Hair follicle dermal papilla cell (primary cell): ENCODE measurements around the gene PRR14. TPM values are rescaled to one million over a fixed set of nuclear protein-coding genes. Genes with fewer than 3 reads are reported as not detected.

Experiments
- small RNA-seq: library from RNA; depleted of rRNA; stranded (forward); fragments of <200 nt; gene quantifications from one replicate; pipeline ENCODE3, GENCODE V24; 2012
- total RNA-seq: library from RNA; depleted of rRNA; stranded (reverse); fragments of >200 nt; gene quantifications from 2 replicates; pipeline ENCODE4 v1.2.3, GENCODE V29; 2012

PRR14 gene
- 9.4 and 9.7 TPM in 2 replicates for total RNA-seq

DNA sequence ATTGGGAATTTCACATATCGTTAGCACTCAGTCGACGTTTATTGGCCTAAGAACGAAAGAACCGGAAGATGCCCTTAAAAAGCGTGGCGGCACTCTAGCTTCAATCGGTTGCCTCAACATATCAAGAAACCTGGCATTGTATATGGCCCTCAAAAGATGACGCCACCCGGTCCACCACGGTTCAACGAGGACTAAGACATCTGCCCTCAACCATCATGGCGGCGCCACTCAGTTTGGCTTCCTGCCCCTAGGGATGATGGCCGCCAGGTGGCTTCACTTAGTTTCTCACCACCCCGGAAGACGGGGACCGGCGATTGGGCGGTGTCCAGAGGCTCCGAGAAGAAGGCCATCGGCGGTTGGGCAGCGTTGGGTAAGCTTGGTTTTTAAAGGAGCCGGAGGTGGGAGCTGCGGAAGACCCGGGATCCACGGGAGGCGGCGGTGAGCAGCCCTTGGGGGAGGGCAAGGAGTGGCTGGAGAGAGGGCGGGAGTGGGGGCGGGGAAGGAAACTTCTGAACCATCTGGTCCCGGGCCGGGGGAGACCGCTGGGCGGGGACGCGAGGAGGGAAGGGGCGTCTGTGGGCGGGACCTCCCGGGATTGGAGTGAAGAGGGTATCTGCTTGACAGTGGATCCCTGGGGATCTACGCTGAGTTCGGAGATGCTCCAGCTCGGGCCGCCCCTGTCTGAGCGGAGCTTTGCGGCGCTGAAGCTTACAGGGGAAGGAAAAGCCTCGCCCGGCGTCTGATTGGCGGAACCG lies at the start of gene PRR14:
PRR14 (plus strand) TSS at position 592 of the 755 bp plus-strand sequence. CDS start 686 bp downstream, outside the sequence.

DNA sequence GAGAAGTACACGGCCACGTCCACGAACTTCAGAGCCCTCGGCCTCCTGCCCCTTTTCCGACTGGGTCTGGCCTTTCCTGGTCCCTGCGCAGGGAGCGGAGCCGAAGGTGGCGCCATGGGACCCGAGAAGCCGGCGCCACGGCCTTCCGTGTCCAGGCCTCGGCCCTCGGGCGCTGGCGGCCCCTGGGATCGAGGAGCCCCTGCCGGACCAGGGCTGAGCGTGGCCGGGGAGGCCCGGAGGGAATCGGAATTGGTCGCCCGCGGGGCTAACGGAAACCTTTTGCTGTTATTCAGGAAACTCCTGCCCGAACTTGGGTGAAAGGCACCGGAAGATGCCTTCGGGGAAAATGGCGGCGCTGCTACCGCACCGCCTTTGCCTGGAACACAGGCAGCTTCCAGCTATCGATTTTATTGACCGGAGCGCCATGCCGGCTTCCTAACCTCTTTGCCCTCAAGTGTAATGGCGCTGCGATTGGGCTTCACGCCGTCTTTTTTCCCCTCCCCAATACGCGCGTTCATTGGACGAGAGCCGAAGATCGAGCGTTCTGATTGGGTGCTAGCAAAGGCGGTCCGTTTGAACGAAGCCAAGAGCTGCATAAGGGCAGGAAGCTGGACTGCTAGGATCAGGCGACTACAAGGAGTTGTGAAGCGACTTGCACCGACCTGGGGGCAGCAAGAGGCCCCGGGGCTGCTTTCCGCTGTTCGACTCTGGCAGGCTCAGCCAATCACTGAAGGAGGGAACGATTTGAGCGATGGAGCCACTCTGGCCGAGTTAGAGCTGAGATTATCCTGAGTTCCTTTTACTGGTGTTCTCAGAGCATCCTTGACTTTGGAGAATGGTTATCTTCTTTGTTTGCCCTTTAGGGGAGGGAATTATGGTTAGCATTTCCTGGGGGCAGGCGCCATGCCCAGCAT lies 40.6 kb upstream of the PRR14 start, which contains the start of gene ZNF689:
ZNF689 (minus strand) TSS at position 464 of the 914 bp plus-strand sequence; CDS start at position 116, 348 bp downstream.

DNA sequence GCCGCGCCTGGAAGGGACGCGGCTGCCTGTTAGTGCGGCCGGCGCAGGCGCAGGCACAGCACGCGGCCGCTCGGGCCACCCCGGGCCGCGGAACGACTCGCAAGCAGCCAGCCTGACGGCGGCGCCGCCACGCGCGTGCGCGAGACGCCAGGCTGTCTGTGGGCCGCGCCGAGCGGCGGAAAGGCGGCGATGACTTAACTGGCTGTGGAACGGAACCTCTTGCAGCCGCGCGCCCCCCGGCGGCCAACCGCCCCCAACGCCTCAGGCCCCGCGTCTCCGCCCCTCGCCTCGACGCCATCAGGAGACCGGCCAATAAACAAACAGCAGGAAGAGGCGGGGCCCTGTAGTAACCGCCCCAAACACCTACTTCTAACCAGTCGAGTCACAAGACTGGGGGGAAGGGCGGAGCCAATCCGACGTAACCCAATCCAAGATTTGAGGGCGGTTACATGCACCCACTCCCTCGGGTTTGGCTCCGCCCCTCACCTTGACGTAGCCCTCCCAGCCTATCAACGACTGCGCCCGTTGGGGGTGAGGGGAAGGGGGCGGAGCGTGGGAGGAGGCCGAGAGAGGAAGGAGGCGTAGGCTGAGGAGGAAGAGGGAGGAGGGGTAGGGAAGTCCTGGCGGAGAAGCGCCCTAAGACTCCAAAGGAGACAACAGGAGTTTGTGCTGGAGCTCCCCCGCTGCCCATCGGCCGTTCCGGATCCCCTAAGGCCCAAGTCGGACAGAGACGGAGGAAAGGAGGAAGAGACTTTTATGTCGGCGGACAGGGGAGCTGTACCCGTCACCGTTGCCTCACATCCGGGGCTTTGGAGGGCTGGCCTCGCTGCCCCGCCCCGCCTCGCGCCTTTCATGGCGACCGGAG lies 7.3 kb downstream of the PRR14 start, which contains the start of gene FBRS:
FBRS (plus strand) TSS at position 566 of the 865 bp plus-strand sequence. CDS start 1,088 bp downstream, outside the sequence.

DNA sequence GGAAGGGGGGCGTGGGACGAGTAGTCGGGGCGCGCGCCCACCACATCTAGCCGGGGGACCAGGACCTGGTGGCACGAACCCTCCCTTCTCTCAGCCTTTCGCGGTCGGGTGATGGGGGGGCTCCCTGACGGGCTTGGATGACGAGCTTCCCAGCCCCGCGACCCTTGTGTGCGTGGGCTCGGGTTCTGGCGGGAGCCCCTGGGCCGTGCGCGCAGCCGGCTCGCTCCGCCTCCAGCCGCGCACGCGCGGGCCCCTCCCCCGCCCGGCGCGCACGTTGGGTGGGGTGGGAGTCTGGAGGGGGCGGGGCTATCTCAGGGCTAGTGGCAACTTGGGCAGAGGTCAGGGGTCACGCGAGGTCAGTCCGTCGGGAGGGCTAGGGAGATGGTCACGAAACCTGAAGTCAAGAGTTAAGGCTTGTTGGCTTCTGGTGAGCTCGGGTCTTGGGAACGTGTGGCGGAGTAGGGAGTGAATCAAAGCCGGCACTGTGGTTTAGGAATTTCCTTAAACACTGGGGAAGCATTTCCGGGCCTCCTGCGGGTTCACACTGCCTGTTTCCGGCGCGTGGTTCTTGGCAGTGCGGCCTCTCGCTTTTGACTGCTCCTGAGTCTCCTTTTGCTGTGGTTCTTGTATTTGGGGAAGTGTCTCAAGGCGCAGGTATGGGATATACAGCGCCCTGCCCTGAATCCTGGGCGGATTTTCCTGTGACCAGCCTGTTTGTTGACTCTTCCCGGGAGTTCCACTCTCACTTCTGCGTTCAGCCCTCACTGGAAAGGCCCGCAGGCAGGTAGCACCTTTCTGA lies 48.3 kb downstream of the PRR14 start, which contains the start of gene SRCAP:
SRCAP (plus strand) TSS at position 356 of the 799 bp plus-strand sequence. CDS start 1,654 bp downstream, outside the sequence.

Small RNA genes within 50 kb of the gene (small RNA-seq; reads per million reads assigned to genes)
- not detected for gene AC093249.1
- not detected for gene RNU6-1043P
- not detected for gene RNU6-416P

Other genes starting within 250 kb of the PRR14 start
- 10.8 and 11.5 TPM in 2 replicates for gene ZNF771, start 243.4 kb upstream of the PRR14 start, total RNA-seq
- 7.3 and 8.6 TPM in 2 replicates for gene DCTPP1, start 220.9 kb upstream of the PRR14 start, total RNA-seq
- 9.1 and 12.0 TPM in 2 replicates for gene SEPHS2, start 205.1 kb upstream of the PRR14 start, total RNA-seq
- not detected in 2 replicates for gene ITGAL, start 178.2 kb upstream of the PRR14 start, total RNA-seq
- 31.5 and 32.9 TPM in 2 replicates for gene ZNF768, start 124.4 kb upstream of the PRR14 start, total RNA-seq
- 15.3 and 16.6 TPM in 2 replicates for gene ZNF747, start 116.1 kb upstream of the PRR14 start, total RNA-seq
- gene ZNF764, start 92.6 kb upstream of the PRR14 start, total RNA-seq, result 8.6 and 9.7 TPM in 2 replicates
- gene ZNF688, start 79.2 kb upstream of the PRR14 start, total RNA-seq, result 7.2 and 12.5 TPM in 2 replicates
- 11.1 and 15.6 TPM in 2 replicates for gene ZNF785, start 65.3 kb upstream of the PRR14 start, total RNA-seq
- 13.8 and 17.0 TPM in 2 replicates for gene ZNF689, start 40.6 kb upstream of the PRR14 start, total RNA-seq
- gene FBRS, start 7.5 kb downstream of the PRR14 start, total RNA-seq, result 28.9 and 32.5 TPM in 2 replicates
- gene SRCAP, start 48.2 kb downstream of the PRR14 start, total RNA-seq, result 25.3 and 28.7 TPM in 2 replicates
- gene PHKG2, start 97.5 kb downstream of the PRR14 start, total RNA-seq, result 21.1 and 22.3 TPM in 2 replicates
- gene CFAP119, start 111.1 kb downstream of the PRR14 start, total RNA-seq, result 0.36 and 0.49 TPM in 2 replicates
- 93.1 and 102 TPM in 2 replicates for gene RNF40, start 111.4 kb downstream of the PRR14 start, total RNA-seq
- gene ZNF629, start 136.2 kb downstream of the PRR14 start, total RNA-seq, result 20.9 and 22.2 TPM in 2 replicates
- 37.0 and 41.7 TPM in 2 replicates for gene BCL7C, start 243.1 kb downstream of the PRR14 start, total RNA-seq
- gene CTF1, start 245.7 kb downstream of the PRR14 start, total RNA-seq, result 3.5 and 5.8 TPM in 2 replicates